Neural progenitor cell (in vitro differentiated cells): ENCODE measurements around the gene KDM2A.
A peak's percentile ranks its signal among the peaks of the same experiment; 100 is the strongest.

Source experiments
- EZH2 ChIP-seq: fragments of 200-600 bp; sonication (generic); IDR thresholded peaks from 2 replicates; pipeline ENCODE4 v1.6.1; 2017; ENCODE audit warnings: antibody characterized with exemption, mild to moderate bottlenecking, moderate library complexity
- EZH2phosphoT487 ChIP-seq: fragments of 200-600 bp; sonication (generic); IDR thresholded peaks from 2 replicates; pipeline ENCODE4 v1.6.1; 2017; ENCODE audit warnings: antibody characterized with exemption
- TF ChIP-seq, protein P1 (sequence below): fragments of 200-600 bp; sonication (generic); IDR thresholded peaks from 2 replicates; pipeline ENCODE4 v1.5.1; 2017; ENCODE audit warnings: antibody characterized with exemption, mild to moderate bottlenecking

DNA sequence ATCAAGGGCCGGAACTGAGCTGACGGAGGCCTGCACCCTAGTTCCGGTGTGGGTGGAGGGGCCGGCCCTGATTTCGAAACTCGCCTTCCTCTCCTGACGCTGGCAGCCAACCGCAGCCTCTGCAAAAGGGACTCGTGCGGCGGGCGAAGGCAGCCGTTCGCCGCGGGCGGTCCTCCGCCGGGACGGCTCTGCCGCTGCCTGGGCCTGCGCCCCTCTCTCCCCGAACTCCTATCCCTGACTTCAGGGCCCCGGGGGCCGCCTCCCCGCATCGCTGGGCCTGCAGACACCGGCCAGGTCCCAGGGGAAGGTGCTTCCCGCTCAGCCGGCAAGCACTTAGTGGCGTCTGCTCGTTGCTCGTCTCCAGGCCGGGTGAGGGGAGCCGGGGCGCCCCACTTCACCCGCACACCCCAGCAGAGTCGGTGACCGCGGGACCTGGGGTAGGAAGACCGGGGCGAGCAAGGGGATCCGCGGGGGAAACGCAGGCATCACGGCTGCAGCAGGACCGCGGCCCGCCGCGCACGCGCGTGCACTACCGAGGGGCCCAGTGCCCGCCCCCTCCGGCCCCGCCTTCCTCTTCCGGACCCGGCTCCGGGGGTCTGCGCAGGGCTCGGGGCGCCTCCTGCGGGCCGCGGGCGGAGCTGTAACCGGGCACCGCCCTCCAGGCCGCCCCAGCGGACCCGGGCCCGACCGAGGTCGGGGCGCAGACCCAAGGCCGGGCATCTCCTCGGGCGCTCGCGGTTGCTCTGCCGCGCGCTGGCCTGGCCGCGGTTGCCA lies 169.6 kb downstream of the KDM2A start:
- TF ChIP-seq, protein P1, sequence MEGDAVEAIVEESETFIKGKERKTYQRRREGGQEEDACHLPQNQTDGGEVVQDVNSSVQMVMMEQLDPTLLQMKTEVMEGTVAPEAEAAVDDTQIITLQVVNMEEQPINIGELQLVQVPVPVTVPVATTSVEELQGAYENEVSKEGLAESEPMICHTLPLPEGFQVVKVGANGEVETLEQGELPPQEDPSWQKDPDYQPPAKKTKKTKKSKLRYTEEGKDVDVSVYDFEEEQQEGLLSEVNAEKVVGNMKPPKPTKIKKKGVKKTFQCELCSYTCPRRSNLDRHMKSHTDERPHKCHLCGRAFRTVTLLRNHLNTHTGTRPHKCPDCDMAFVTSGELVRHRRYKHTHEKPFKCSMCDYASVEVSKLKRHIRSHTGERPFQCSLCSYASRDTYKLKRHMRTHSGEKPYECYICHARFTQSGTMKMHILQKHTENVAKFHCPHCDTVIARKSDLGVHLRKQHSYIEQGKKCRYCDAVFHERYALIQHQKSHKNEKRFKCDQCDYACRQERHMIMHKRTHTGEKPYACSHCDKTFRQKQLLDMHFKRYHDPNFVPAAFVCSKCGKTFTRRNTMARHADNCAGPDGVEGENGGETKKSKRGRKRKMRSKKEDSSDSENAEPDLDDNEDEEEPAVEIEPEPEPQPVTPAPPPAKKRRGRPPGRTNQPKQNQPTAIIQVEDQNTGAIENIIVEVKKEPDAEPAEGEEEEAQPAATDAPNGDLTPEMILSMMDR = peak; percentile 53
- TF ChIP-seq EZH2phosphoT487 (no peak), EZH2 (no peak)
